GM23248 (cell line): ENCODE measurements around the gene GAREM1. TPM values are rescaled to one million over a fixed set of nuclear protein-coding genes. Genes with fewer than 3 reads are reported as not detected.

Experiments
- DNase-seq: peaks from one replicate; pipeline ENCODE4 v3.0.0-alpha.2; 2015
- H2AFZ ChIP-seq: fragments of 200-600 bp; sonication (generic); 2 replicates; pipeline ENCODE4 v1.6.1; 2016; ENCODE audit warnings: antibody characterized with exemption
- H3F3A ChIP-seq: fragments of 200-600 bp; sonication (generic); 2 replicates; pipeline ENCODE4 v1.6.1; 2016; ENCODE audit warnings: mild to moderate bottlenecking, antibody characterized with exemption, mixed run types; ENCODE audit not compliant: insufficient read depth
- H3K27ac ChIP-seq: fragments of 200-600 bp; sonication (generic); 2 replicates; pipeline ENCODE4 v1.5.1; 2016; ENCODE audit warnings: mild to moderate bottlenecking
- H3K27me3 ChIP-seq: fragments of 200-600 bp; sonication (generic); replicated peaks from 2 replicates; pipeline ENCODE4 v1.6.1; 2016; ENCODE audit warnings: mild to moderate bottlenecking; ENCODE audit not compliant: insufficient read depth
- H3K36me3 ChIP-seq: fragments of 200-600 bp; sonication (generic); 2 replicates; pipeline ENCODE4 v1.6.1; 2016; ENCODE audit warnings: low read depth, mild to moderate bottlenecking
- H3K4me1 ChIP-seq: fragments of 200-600 bp; sonication (generic); 2 replicates; pipeline ENCODE4 v1.6.1; 2016; ENCODE audit warnings: mild to moderate bottlenecking; ENCODE audit not compliant: insufficient read depth
- H3K4me2 ChIP-seq: fragments of 200-600 bp; sonication (generic); one replicate; pipeline ENCODE4 v1.6.1; 2016; ENCODE audit warnings: mild to moderate bottlenecking; ENCODE audit not compliant: unreplicated experiment
- H3K4me3 ChIP-seq: fragments of 200-600 bp; sonication (generic); 2 replicates; pipeline ENCODE4 v1.5.1; 2016; ENCODE audit warnings: mild to moderate bottlenecking
- H3K79me2 ChIP-seq: fragments of 200-600 bp; sonication (generic); 2 replicates; pipeline ENCODE4 v1.6.1; 2016; ENCODE audit warnings: mild to moderate bottlenecking; ENCODE audit not compliant: insufficient read depth
- H3K9ac ChIP-seq: fragments of 200-600 bp; sonication (generic); 2 replicates; pipeline ENCODE4 v1.6.1; 2016; ENCODE audit warnings: mild to moderate bottlenecking
- H3K9me2 ChIP-seq: fragments of 200-600 bp; sonication (generic); 2 replicates; pipeline ENCODE4 v1.6.1; 2016; ENCODE audit warnings: mixed run types, mild to moderate bottlenecking, moderate library complexity; ENCODE audit not compliant: insufficient read depth
- H3K9me3 ChIP-seq: fragments of 200-600 bp; sonication (generic); one replicate; pipeline ENCODE4 v1.6.1; 2017; ENCODE audit warnings: low read depth
- H4K20me1 ChIP-seq: fragments of 200-600 bp; sonication (generic); 2 replicates; pipeline ENCODE4 v1.6.0; 2016; ENCODE audit not compliant: insufficient read depth
- EZH2 ChIP-seq: fragments of 200-600 bp; sonication (generic); IDR thresholded peaks from 2 replicates; pipeline ENCODE4 v1.6.1; 2018; ENCODE audit warnings: antibody characterized with exemption, mild to moderate bottlenecking; ENCODE audit not compliant: insufficient read depth, poor library complexity, severe bottlenecking
- EZH2phosphoT487 ChIP-seq: fragments of 200-600 bp; sonication (generic); IDR thresholded peaks from 2 replicates; pipeline ENCODE4 v1.6.1; 2018; ENCODE audit warnings: antibody characterized with exemption, moderate library complexity, mild to moderate bottlenecking, low read depth; ENCODE audit not compliant: insufficient read depth
- WGBS, 2 experiments: methylation state at CpG; one replicate each; pipeline ENCODE4 v1.1.6; 2015 to 2017; ENCODE audit warnings: low lambda C conversion rate in 2 of 2, low coverage in 1 of 2; ENCODE audit errors: missing lambda C conversion rate in 2 of 2; 5-methylcytosine and 5-hydroxymethylcytosine counted together
- in situ Hi-C: fragments of 300-500 bp; cut with MboI; formaldehyde crosslinking; loops from 2 replicates; pipeline ENCODE4 v1.15.0; 2020
- polyA plus RNA-seq: library from polyadenylated mRNA; unstranded; fragments of >200 nt; fragmentation: Nextera tagmentation; extraction: Ambion mirVana; gene quantifications from 2 replicates; pipeline ENCODE4 v1.2.1, GENCODE V29; 2016
- total RNA-seq: library from RNA; depleted of rRNA; stranded (reverse); fragments of >200 nt; shearing (Covaris generic); gene quantifications from 2 replicates; pipeline ENCODE4 v1.2.3, GENCODE V29; 2014

Gene GAREM1
- total and polyA plus RNA-seq, 2 experiments from 2014 or later, result 0.30 to 1.2 TPM

GRCh38 chr18:32299484-32299883 is 171.2 kb downstream of the GAREM1 start:
- Histone ChIP-seq H3K9ac (no peak overlapping the region), H3K27ac (no peak overlapping the region), H3K4me2 (no peak overlapping the region), H3K36me3 (no peaks in the 10 kb centered on the region), H4K20me1 (no peaks in the 10 kb centered on the region), H3K79me2 (no peaks in the 10 kb centered on the region), H3K4me3 (no peak overlapping the region), H3K4me1 (peaks cover 22% of the 10 kb centered on the region), H3K9me3 (no peaks in the 10 kb centered on the region), H2AFZ (no peak overlapping the region), H3K9me2 (no peaks in the 10 kb centered on the region), H3K27me3 (no peaks in the 10 kb centered on the region), H3F3A (peaks cover 29% of the 10 kb centered on the region)
- 84 to 90% methylated on average over 1 of the region's 1 CpG for WGBS, 2 experiments
- DNase-seq, result no peak
- in situ Hi-C loops, result no loop called here
- no peak for TF ChIP-seq EZH2

- peak; percentile 25 for DNase-seq
- Histone ChIP-seq H4K20me1 (no peaks in the 10 kb centered on the region), H3K4me2 (peak overlapping the region; percentile 14), H3K9me3 (no peaks in the 10 kb centered on the region), H3K27me3 (no peaks in the 10 kb centered on the region), H3K4me3 (0 out of 2 replicates have a peak overlapping the region, but pooled peaks have one; percentile 16), H3K4me1 (peaks cover 22% of the 10 kb centered on the region), H3K27ac (peak overlapping the region; percentile 14; the same call in 1 of the 2 replicates), H3K36me3 (no peaks in the 10 kb centered on the region), H2AFZ (peak overlapping the region; percentile 45), H3K9ac (no peak overlapping the region), H3F3A (peaks cover 29% of the 10 kb centered on the region), H3K79me2 (no peaks in the 10 kb centered on the region), H3K9me2 (no peaks in the 10 kb centered on the region)
- in situ Hi-C loops, result no loop called here
- 23 to 27% methylated on average over 6 of the region's 6 CpGs for WGBS, 2 experiments
- TF ChIP-seq EZH2phosphoT487 (no peak), EZH2 (no peak)
Measured at GRCh38 chr18:32298171-32298667, 172.5 kb downstream of the GAREM1 start.

- WGBS, 2 experiments, result 47 to 50% methylated on average over 5 of the region's 5 CpGs
- in situ Hi-C loops, result no loop called here
- Histone ChIP-seq H3K79me2 (no peaks in the 10 kb centered on the region), H3K27me3 (no peaks in the 10 kb centered on the region), H3K36me3 (no peaks in the 10 kb centered on the region), H3K9me3 (no peaks in the 10 kb centered on the region), H3K27ac (no peak overlapping the region), H3K4me1 (peaks cover 20% of the 10 kb centered on the region), H3K4me2 (no peak overlapping the region), H3K9ac (no peak overlapping the region), H3K9me2 (no peaks in the 10 kb centered on the region), H2AFZ (peak overlapping the region; percentile 45; the same call in 1 of the 2 replicates), H3K4me3 (no peak overlapping the region), H4K20me1 (no peaks in the 10 kb centered on the region), H3F3A (peaks cover 25% of the 10 kb centered on the region)
- DNase-seq, result no peak
- TF ChIP-seq EZH2phosphoT487 (no peak), EZH2 (no peak)
Measured at GRCh38 chr18:32297579-32298170, 173.0 kb downstream of the GAREM1 start.

- no peaks in the 10 kb centered on the region for H3K79me2 ChIP-seq
- peaks cover 12% of the 10 kb centered on the region for H3K4me1 ChIP-seq
- no peak for TF ChIP-seq EZH2phosphoT487
- TF ChIP-seq EZH2, result no peak
- in situ Hi-C loops, result no loop called here
- no peak overlapping the region for H3K27ac ChIP-seq
- H3K9me3 ChIP-seq, result no peaks in the 10 kb centered on the region
- H3K36me3 ChIP-seq, result no peaks in the 10 kb centered on the region
- no peak for DNase-seq
- 94 to 96% methylated on average over 2 of the region's 2 CpGs for WGBS, 2 experiments
- no peak overlapping the region for H2AFZ ChIP-seq
- H3F3A ChIP-seq, result peaks cover 18% of the 10 kb centered on the region
- H3K9ac ChIP-seq, result no peak overlapping the region
- H3K9me2 ChIP-seq, result no peaks in the 10 kb centered on the region
- H3K4me2 ChIP-seq, result no peak overlapping the region
- no peak overlapping the region for H3K4me3 ChIP-seq
- H3K27me3 ChIP-seq, result no peaks in the 10 kb centered on the region
- H4K20me1 ChIP-seq, result no peaks in the 10 kb centered on the region
Measured at GRCh38 chr18:32296851-32297250, 173.8 kb downstream of the GAREM1 start.
